GM12872 (cell line): Measurements from ENCODE around the gene FBXO27.

ENCODE experiments used
- CTCF ChIP-seq: IDR thresholded peaks from 3 replicates; pipeline ENCODE4 v1.5.1; 2011; ENCODE audit warnings: low read depth, mild to moderate bottlenecking, low read length, moderate library complexity; ENCODE audit not compliant: insufficient read depth

Gene FBXO27

GRCh38 chr19:39067104-39067503, 34.8 kb upstream of the FBXO27 start:
- TF ChIP-seq CTCF = no peak

GRCh38 chr19:39065928-39066327, 33.6 kb upstream of the FBXO27 start:
- no peak for TF ChIP-seq CTCF

- TF ChIP-seq CTCF = no peak
Measured at GRCh38 chr19:39064405-39064804, 32.1 kb upstream of the FBXO27 start.

GRCh38 chr19:39060171-39060570, 27.8 kb upstream of the FBXO27 start:
- no peak for TF ChIP-seq CTCF

GRCh38 chr19:39059302-39059701, 27.0 kb upstream of the FBXO27 start:
- TF ChIP-seq CTCF = no peak

- no peak for TF ChIP-seq CTCF
Measured at GRCh38 chr19:39057615-39058014, 25.3 kb upstream of the FBXO27 start.

GRCh38 chr19:39054091-39054470, 21.7 kb upstream of the FBXO27 start:
- TF ChIP-seq CTCF = no peak
